H1 (cell line): ENCODE results near the gene PCTP. TPM values are rescaled to one million over a fixed set of nuclear protein-coding genes. Genes with fewer than 3 reads are reported as not detected.

ENCODE experiments used
- CTCF ChIA-PET: fragments of 300-600 bp; sonication (Branson Sonifier 250); formaldehyde crosslinking; loops from one replicate; lab custom pipeline; 2021; ENCODE audit not compliant: partially characterized antibody; lab: Charles Lee
- POLR2A ChIA-PET: fragments of 300-600 bp; sonication (Branson Sonifier 250); formaldehyde crosslinking; loops from one replicate; lab custom pipeline; 2021; ENCODE audit warnings: inconsistent platforms; ENCODE audit not compliant: partially characterized antibody; lab: Charles Lee
- DNase-seq, 2 experiments: peaks; one replicate each; pipeline versions ENCODE4 v3.0.0 to v3.0.0-alpha.2; 2010 to 2022; ENCODE audit warnings: low spot score in 2 of 2, low read depth in 1 of 2, mixed read lengths in 1 of 2
- FAIRE-seq: peaks from 2 replicates; lab custom pipeline; 2011; peaks lifted over from hg19 to GRCh38; lab: Jason Lieb, UNC
- H2AFZ ChIP-seq: 2 replicates; pipeline ENCODE4 v1.8.1; 2012; ENCODE audit warnings: low read length, inconsistent platforms
- H2AK5ac ChIP-seq: 2 replicates; pipeline ENCODE4 v1.6.1; 2013; ENCODE audit warnings: low read depth, low read length
- H2BK120ac ChIP-seq: replicated peaks from 2 replicates; pipeline ENCODE3; 2013; ENCODE audit warnings: low read depth, low read length, inconsistent platforms
- H2BK12ac ChIP-seq: 2 replicates; pipeline ENCODE4 v1.6.1; 2013; ENCODE audit warnings: low read depth, low read length
- H2BK15ac ChIP-seq: 2 replicates; pipeline ENCODE4 v1.6.1; 2013; ENCODE audit warnings: low read length
- H2BK20ac ChIP-seq: 2 replicates; pipeline ENCODE4 v1.6.1; 2013; ENCODE audit warnings: low read length
- H2BK5ac ChIP-seq: 2 replicates; pipeline ENCODE4 v1.6.1; 2013; ENCODE audit warnings: low read depth, low read length
- H3K14ac ChIP-seq: 2 replicates; pipeline ENCODE4 v1.6.1; 2013; ENCODE audit warnings: inconsistent platforms; ENCODE audit not compliant: insufficient read length
- H3K18ac ChIP-seq: 2 replicates; pipeline ENCODE4 v1.6.1; 2013; ENCODE audit warnings: low read length; ENCODE audit errors: extremely low read depth
- H3K23ac ChIP-seq: 2 replicates; pipeline ENCODE4 v1.6.1; 2013; ENCODE audit warnings: inconsistent platforms; ENCODE audit not compliant: insufficient read length
- H3K23me2 ChIP-seq: 2 replicates; pipeline ENCODE4 v1.6.1; 2013; ENCODE audit warnings: low read depth, low read length
- H3K27ac ChIP-seq: 2 replicates; pipeline ENCODE4 v1.6.1; 2011; ENCODE audit warnings: low read depth, low read length, inconsistent platforms
- H3K27me3 ChIP-seq, 4 experiments: replicated peaks in 1 of 4; 1 replicate in 1 of 4; 2 replicates in 3 of 4; pipeline versions ENCODE4 v1.6.1 to v1.8.1; 2011 to 2013; ENCODE audit warnings: low read length in 3 of 4, mild to moderate bottlenecking in 3 of 4, inconsistent platforms in 2 of 4, mixed read lengths in 2 of 4, moderate library complexity in 1 of 4; ENCODE audit not compliant: control insufficient read depth in 3 of 4, insufficient read depth in 3 of 4; ENCODE audit errors: extremely low read depth in 1 of 4
- H3K36me3 ChIP-seq, 4 experiments: 2 replicates each; pipeline versions ENCODE4 v1.6.1 to v1.8.1; 2011 to 2013; ENCODE audit warnings: mild to moderate bottlenecking in 4 of 4, low read length in 3 of 4, moderate library complexity in 2 of 4, control low read depth in 1 of 4, inconsistent platforms in 1 of 4; ENCODE audit not compliant: insufficient read depth in 4 of 4, control insufficient read depth in 2 of 4
- H3K4ac ChIP-seq: replicated peaks from 2 replicates; pipeline ENCODE3; 2013; ENCODE audit warnings: low read length, low read depth, mixed read lengths, inconsistent platforms; ENCODE audit not compliant: insufficient read length
- H3K4me1 ChIP-seq, 4 experiments: replicated peaks in 1 of 4; 1 replicate in 1 of 4; 2 replicates in 3 of 4; pipeline versions ENCODE4 v1.6.1 to v1.8.1; 2011 to 2013; ENCODE audit warnings: low read length in 3 of 4, inconsistent platforms in 2 of 4, mixed read lengths in 1 of 4; ENCODE audit not compliant: insufficient read depth in 4 of 4, control insufficient read depth in 3 of 4
- H3K4me2 ChIP-seq, 2 experiments: 2 replicates each; pipeline versions ENCODE4 v1.6.1 to v1.8.1; 2011 to 2013; ENCODE audit warnings: low read depth in 2 of 2, low read length in 2 of 2, control low read depth in 1 of 2, inconsistent platforms in 1 of 2, mild to moderate bottlenecking in 1 of 2; ENCODE audit not compliant: insufficient read depth in 1 of 2
- H3K4me3 ChIP-seq, 4 experiments: fragments of 200-600, 300-600 bp in 1 of 4; sonication (generic), shearing (Covaris generic), sonication (Bioruptor Twin) in 1 of 4; 2 replicates each; pipeline versions ENCODE4 v1.5.1 to v1.8.1; 2011 to 2016; ENCODE audit warnings: low read length in 4 of 4, low read depth in 3 of 4, control low read depth in 2 of 4, inconsistent platforms in 2 of 4, mild to moderate bottlenecking in 2 of 4, mixed read lengths in 1 of 4, moderate library complexity in 1 of 4; ENCODE audit not compliant: insufficient read depth in 2 of 4; ENCODE audit errors: extremely low read depth in 1 of 4
- H3K56ac ChIP-seq: replicated peaks from 2 replicates; pipeline ENCODE3; 2013; ENCODE audit warnings: low read depth, mild to moderate bottlenecking, mixed read lengths, low read length, inconsistent platforms; ENCODE audit not compliant: insufficient read length
- H3K79me1 ChIP-seq: 2 replicates; pipeline ENCODE4 v1.6.1; 2013; ENCODE audit warnings: low read depth, low read length, control low read depth
- H3K79me2 ChIP-seq, 2 experiments: 2 replicates each; pipeline versions ENCODE4 v1.6.1 to v1.8.1; 2012 to 2013; ENCODE audit warnings: low read length in 2 of 2, mild to moderate bottlenecking in 2 of 2, inconsistent platforms in 1 of 2; ENCODE audit not compliant: insufficient read depth in 2 of 2, control insufficient read depth in 1 of 2
- H3K9ac ChIP-seq, 4 experiments: replicated peaks in 1 of 4; 1 replicate in 1 of 4; 2 replicates in 3 of 4; pipeline versions ENCODE4 v1.6.1 to v1.8.1; 2011 to 2013; ENCODE audit warnings: low read depth in 3 of 4, low read length in 3 of 4, control low read depth in 2 of 4, mild to moderate bottlenecking in 2 of 4, moderate library complexity in 2 of 4, inconsistent platforms in 1 of 4; ENCODE audit errors: extremely low read depth in 1 of 4
- H3K9me3 ChIP-seq, 2 experiments: 2 replicates each; pipeline versions ENCODE4 v1.6.1 to v1.8.1; 2012 to 2013; ENCODE audit warnings: mild to moderate bottlenecking in 2 of 2, moderate library complexity in 2 of 2, control low read depth in 1 of 2, inconsistent platforms in 1 of 2, low read depth in 1 of 2, low read length in 1 of 2, mixed read lengths in 1 of 2; ENCODE audit not compliant: insufficient read depth in 2 of 2
- H4K20me1 ChIP-seq, 2 experiments: replicated peaks in 1 of 2; 2 replicates each; pipeline versions ENCODE3 to v1.8.1; 2011 to 2013; ENCODE audit warnings: inconsistent platforms in 2 of 2, low read length in 2 of 2, mild to moderate bottlenecking in 1 of 2; ENCODE audit not compliant: insufficient read depth in 2 of 2, control insufficient read depth in 1 of 2
- H4K5ac ChIP-seq: 2 replicates; pipeline ENCODE4 v1.6.1; 2013; ENCODE audit warnings: low read length, low read depth, mixed read lengths, inconsistent platforms; ENCODE audit not compliant: insufficient read length
- H4K8ac ChIP-seq: 2 replicates; pipeline ENCODE4 v1.8.0; 2013; ENCODE audit warnings: mild to moderate bottlenecking, moderate library complexity, low read length, inconsistent platforms; ENCODE audit not compliant: insufficient read depth; ENCODE audit errors: extremely low read depth
- H4K91ac ChIP-seq: replicated peaks from 2 replicates; pipeline ENCODE3; 2013; ENCODE audit warnings: low read length, mixed read lengths, inconsistent platforms; ENCODE audit not compliant: insufficient read length
- BCL11A ChIP-seq, 2 experiments: IDR thresholded peaks; one replicate each; pipeline ENCODE4 v1.6.1; 2011; ENCODE audit warnings: low read depth in 2 of 2, low read length in 2 of 2, mild to moderate bottlenecking in 2 of 2
- CBX8 ChIP-seq: fragments of 300-800, 300-1000 bp; sonication (generic); IDR thresholded peaks from 2 replicates; pipeline ENCODE4 v1.7.1; 2016; ENCODE audit warnings: low read depth, low read length, borderline replicate concordance
- CTBP2 ChIP-seq: IDR thresholded peaks from 2 replicates; pipeline ENCODE4 v1.7.0; 2011; ENCODE audit warnings: borderline replicate concordance, mild to moderate bottlenecking, moderate library complexity, mixed read lengths, low read length; ENCODE audit not compliant: insufficient read depth, insufficient read length
- EZH2 ChIP-seq: fragments of 200-600 bp; sonication (generic); IDR thresholded peaks from 2 replicates; pipeline ENCODE4 v1.7.1; 2012; ENCODE audit warnings: low read depth, mild to moderate bottlenecking, moderate library complexity, low read length, inconsistent platforms; ENCODE audit not compliant: severe bottlenecking
- KDM1A ChIP-seq: fragments of 200-600, 300-600 bp; sonication (generic); IDR thresholded peaks from 2 replicates; pipeline ENCODE4 v1.7.1; 2016; ENCODE audit warnings: mild to moderate bottlenecking, low read length, borderline replicate concordance
- RXRA ChIP-seq: IDR thresholded peaks from 2 replicates; pipeline ENCODE4 v1.6.1; 2011; ENCODE audit warnings: low read depth, mild to moderate bottlenecking, low read length, moderate library complexity; ENCODE audit not compliant: insufficient read depth
- SP2 ChIP-seq: IDR thresholded peaks from 2 replicates; pipeline ENCODE4 v1.6.1; 2012; ENCODE audit warnings: mild to moderate bottlenecking, low read length, inconsistent platforms
- WGBS, 2 experiments: shearing (Covaris generic) in 1 of 2; methylation state at CpG; one replicate each; pipeline versions ENCODE4 v1.1.6 to v1.1.7; 2013 to 2015; ENCODE audit warnings: low lambda C conversion rate in 2 of 2, mixed read lengths in 2 of 2, inconsistent platforms in 1 of 2, low coverage in 1 of 2, missing lambda C conversion rate in 1 of 2; ENCODE audit not compliant: insufficient replicate concordance in 2 of 2, insufficient coverage in 1 of 2, insufficient read length in 1 of 2; ENCODE audit errors: extremely low coverage in 1 of 2, missing lambda C conversion rate in 1 of 2; 5-methylcytosine and 5-hydroxymethylcytosine counted together
- polyA plus RNA-seq, 7 experiments: library from polyadenylated mRNA; depleted of rRNA in 3 of 7; stranded (reverse) in 5 of 7; unstranded in 2 of 7; fragments of >200 nt in 5 of 7; fragments of 200-250 nt in 2 of 7; gene quantifications; 1 replicate in 5 of 7; 2 replicates in 1 of 7; 4 replicates in 1 of 7; pipeline versions ENCODE4 v1.2.1 to v1.2.3, GENCODE V29; 2011 to 2013; ENCODE audit warnings: missing spikeins in 2 of 7, mixed read lengths in 2 of 7
- total RNA-seq: library from RNA; stranded (reverse); fragmentation: NEBNext Ultra II Directional; extraction: Animal tissue kit (Norgen Biotek cat#: 25700); gene quantifications from 2 replicates; pipeline ENCODE4 v1.2.1, GENCODE V29; 2021

PCTP gene
- total and polyA plus RNA-seq, 2 of the 8 experiments (the other 6 are each of a cell fraction or from before 2014, with no cell fraction given): 14.1 to 14.6 TPM

DNA sequence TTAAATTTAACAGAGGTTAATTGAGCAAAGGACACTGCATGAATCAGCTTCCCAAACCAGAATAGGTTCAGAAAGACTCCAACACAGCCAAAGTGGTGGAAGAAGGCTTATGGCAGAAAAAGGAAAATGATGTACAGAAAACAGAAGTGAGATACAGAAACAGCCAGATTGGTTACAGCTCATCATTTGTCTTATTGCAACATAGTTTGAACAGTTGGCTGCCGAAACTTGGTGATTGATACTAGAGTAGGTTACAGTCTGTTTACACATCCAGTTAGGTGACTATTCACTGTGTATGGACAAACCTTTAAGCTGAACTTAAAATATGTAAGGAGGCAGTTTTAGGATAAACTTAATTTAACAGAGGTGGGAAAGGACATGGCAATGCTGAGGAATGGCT is 46.5 kb upstream of the PCTP start:
- H2BK20ac ChIP-seq: no peak overlapping the region
- ChIA-PET POLR2A (no interaction called here), CTCF (interaction anchor here (0.9 to 1.7 kb wide), 9 partner anchors 9 to 178 kb away, joined by 3 to 9 read pairs (median 4); no protein-coding TSS in a partner anchor)
- no peak overlapping the region for H3K9ac ChIP-seq
- no peaks in the 10 kb centered on the region for H3K79me2 ChIP-seq
- no peaks in the 10 kb centered on the region for H3K9me3 ChIP-seq
- no peak overlapping the region for H2BK120ac ChIP-seq
- H3K4me1 ChIP-seq: peaks cover 3 to 9% (median 4%) of the 10 kb centered on the region in 4 experiments; a peak in 5 of 7 replicates
- H2AK5ac ChIP-seq: no peak overlapping the region
- no peak for FAIRE-seq
- no peak overlapping the region for H3K4me2 ChIP-seq
- H4K8ac ChIP-seq: no peak overlapping the region
- H3K14ac ChIP-seq: no peak overlapping the region
- no peak overlapping the region for H3K23ac ChIP-seq
- no peaks in the 10 kb centered on the region for H3K23me2 ChIP-seq
- no peak overlapping the region for H3K27ac ChIP-seq
- no peak for DNase-seq
- H3K4ac ChIP-seq: no peak overlapping the region
- H4K91ac ChIP-seq: no peak overlapping the region
- no peak overlapping the region for H2BK15ac ChIP-seq
- WGBS, 2 experiments: 95% methylated on average over 1 of the region's 1 CpG; no CpG with 5 or more reads in 1 of the 2 experiments
- H4K20me1 ChIP-seq: no peaks in the 10 kb centered on the region
- no peak overlapping the region for H4K5ac ChIP-seq
- no peaks in the 10 kb centered on the region for H3K79me1 ChIP-seq
- H3K36me3 ChIP-seq: no peaks in the 10 kb centered on the region
- no peak overlapping the region for H2BK12ac ChIP-seq
- no peaks in the 10 kb centered on the region for H3K27me3 ChIP-seq
- H3K56ac ChIP-seq: no peak overlapping the region
- H2BK5ac ChIP-seq: no peak overlapping the region
- H3K4me3 ChIP-seq: no peak overlapping the region
- no peak for TF ChIP-seq EZH2
- TF ChIP-seq BCL11A (IDR thresholded peaks at IDR 0.05; ENCODE audit: low read depth in 2 of 2, low read length in 2 of 2): no peak
- no peak for TF ChIP-seq CBX8
- TF ChIP-seq CTBP2: no peak
- no peak for TF ChIP-seq SP2
- no peak for TF ChIP-seq KDM1A
- no peak for TF ChIP-seq RXRA
- no peak overlapping the region for H2AFZ ChIP-seq
- no peak overlapping the region for H3K18ac ChIP-seq
